Amygdala (tissue), 56 donors: ENCODE results near the gene CLIC2.
"Not testable (repeated sequence)": the region's sequence is repeated elsewhere in the genome, so short reads cannot be mapped to it uniquely, and the experiment has no call there.

ENCODE experiments used
- DNase-seq, 56 donors: peaks; one replicate each; lab custom pipeline; 2025; lab: John Stamatoyannopoulos, UW

CLIC2 gene

GRCh38 chrX:155334486-155335336, at the start of gene CLIC2:
CLIC2 (minus strand) TSS chrX:155334614; CDS start chrX:155334427, 187 bp downstream.
- DNase-seq = no peak

DNA sequence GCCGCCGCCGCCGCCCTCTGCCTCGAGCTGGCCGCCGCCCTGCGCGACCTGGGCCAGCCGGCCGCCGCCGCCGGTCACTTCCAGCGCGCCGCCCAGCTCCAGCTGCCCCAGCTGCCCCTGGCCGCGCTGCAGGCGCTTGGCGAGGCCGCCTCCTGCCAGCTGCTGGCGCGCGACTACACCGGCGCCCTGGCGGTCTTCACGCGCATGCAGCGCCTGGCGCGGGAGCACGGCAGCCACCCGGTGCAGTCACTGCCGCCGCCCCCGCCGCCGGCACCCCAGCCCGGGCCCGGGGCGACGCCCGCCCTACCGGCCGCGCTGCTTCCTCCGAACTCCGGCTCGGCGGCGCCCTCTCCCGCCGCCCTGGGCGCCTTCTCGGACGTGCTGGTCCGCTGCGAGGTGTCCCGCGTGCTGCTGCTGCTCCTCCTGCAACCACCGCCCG, 48.1 kb upstream of the CLIC2 start:
- not testable (repeated sequence) for DNase-seq

DNA sequence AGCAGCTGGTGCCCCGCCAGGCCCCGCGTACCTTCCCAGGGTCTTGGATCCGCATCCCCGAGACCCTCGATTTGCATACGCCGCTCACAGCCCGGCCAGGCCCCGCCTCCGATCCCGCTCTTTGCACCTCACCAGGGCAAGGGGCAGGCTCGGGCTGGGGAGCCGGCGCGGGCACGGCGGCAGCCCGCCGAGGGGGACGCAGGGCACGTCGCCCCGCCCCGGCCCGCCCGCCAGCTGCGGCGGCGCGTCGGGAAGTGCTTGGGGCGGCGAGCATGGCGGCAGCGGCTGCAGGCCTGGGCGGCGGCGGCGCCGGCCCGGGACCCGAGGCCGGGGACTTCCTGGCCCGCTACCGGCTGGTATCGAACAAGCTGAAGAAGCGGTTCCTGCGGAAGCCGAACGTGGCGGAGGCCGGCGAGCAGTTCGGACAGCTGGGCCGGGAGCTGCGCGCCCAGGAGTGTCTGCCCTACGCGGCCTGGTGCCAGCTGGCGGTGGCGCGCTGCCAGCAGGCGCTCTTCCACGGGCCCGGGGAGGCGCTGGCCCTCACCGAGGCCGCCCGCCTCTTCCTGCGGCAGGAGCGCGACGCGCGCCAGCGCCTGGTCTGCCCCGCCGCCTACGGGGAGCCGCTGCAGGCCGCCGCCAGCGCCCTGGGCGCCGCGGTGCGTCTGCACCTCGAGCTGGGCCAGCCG, 47.6 kb upstream of the CLIC2 start, which contains the start of gene F8A2:
TSS of gene F8A2 (plus strand) at position 253 of the 686 bp plus-strand sequence. CDS start at position 273, 20 bp downstream.
- not testable (repeated sequence) for DNase-seq

DNA sequence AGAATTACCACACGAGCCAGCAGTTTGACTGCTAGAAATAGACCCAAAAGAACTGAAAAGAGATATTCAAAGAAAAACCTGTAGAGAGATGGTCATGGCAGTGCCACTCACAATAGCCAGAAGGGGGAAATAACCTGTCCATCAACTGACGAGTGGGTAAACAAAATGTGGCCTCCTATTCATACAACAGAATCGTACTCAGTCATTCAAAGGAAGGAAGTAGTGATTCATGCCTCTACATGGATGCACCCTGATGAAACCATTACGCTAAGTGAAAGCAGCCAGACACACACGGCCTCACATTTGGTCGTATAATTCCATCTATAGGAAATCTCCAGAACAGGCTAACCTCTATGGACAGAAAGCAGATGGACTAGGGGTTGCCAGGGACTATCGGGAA, 45.4 kb upstream of the CLIC2 start:
- DNase-seq = not testable (repeated sequence)

GRCh38 chrX:155373777-155374458, 39.5 kb upstream of the CLIC2 start:
- not testable (repeated sequence) for DNase-seq

GRCh38 chrX:155363712-155364111, 29.3 kb upstream of the CLIC2 start:
- DNase-seq = not testable (repeated sequence)

- DNase-seq = not testable (repeated sequence)
These were observed 15.0 kb upstream of the CLIC2 start for GRCh38 chrX:155349448-155349847.

- DNase-seq = not testable (repeated sequence)
These were observed 11.3 kb upstream of the CLIC2 start for GRCh38 chrX:155345689-155346088.

GRCh38 chrX:155335337-155335712, 911 bp upstream of the CLIC2 start:
- not testable (repeated sequence) for DNase-seq

DNA sequence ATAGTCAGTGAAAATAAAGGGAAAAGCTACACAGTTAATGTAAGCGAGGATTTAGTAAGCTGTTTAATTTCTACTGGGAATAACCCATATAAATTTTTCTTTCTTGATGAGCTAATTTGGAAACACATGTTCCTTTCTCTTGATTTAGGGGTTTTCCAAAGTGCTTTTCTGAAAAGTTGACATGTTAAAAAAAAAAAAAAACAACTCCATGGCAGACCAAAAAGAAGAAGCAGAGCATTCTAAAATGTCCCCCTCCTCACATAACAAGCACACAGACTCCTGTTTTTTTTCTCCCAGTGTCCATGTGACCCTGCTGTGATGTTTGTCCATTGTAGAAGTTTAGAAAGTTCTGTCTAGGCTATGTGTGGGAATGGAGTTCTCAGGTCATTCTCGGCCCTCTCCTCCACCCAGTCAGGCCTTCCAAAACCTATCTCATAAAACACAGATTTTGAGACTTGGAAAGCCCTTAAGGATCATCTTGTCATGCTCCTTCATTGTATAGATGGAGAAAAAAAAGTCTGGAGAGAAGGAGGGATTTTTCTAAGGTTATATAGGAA, 792 bp downstream of the CLIC2 start:
- DNase-seq = no peak

DNA sequence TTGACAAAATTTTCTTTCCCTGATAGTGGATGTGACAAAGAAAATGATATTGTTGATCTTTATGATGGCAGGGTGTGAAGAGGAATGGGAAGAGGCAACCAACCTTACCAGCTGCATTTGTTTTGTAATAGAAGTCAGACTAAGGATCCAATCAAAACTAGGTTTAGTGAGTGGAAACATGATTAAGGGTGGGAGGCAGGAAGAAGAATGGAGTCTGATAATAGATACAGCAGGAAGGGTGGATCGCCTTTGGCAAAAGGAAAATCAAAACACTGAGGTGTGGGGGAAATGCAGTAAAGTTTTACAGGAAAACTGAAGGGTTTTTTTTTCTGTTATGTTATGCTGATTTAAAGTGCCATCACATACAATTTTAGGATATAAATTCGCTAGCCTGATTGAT, 3.4 kb downstream of the CLIC2 start:
- DNase-seq = no peak

DNA sequence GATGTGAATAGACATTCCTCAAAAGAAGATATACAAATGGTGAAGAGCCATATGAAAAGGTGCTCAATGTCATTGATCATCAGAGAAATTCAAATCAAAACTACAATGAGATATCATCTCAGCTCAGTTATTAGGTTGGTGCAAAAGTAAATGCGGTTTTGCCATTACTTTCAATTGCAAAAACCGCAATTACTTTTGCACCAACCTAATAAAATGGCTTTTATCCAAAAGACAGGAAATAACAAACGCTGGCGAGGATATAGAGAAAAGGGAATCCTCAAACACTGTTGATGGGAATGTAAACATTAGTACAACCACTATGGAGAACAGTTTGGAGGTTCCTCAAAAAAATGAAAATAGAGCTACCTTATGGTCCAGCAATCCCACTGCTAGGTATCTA, 5.1 kb downstream of the CLIC2 start:
- no peak for DNase-seq

DNA sequence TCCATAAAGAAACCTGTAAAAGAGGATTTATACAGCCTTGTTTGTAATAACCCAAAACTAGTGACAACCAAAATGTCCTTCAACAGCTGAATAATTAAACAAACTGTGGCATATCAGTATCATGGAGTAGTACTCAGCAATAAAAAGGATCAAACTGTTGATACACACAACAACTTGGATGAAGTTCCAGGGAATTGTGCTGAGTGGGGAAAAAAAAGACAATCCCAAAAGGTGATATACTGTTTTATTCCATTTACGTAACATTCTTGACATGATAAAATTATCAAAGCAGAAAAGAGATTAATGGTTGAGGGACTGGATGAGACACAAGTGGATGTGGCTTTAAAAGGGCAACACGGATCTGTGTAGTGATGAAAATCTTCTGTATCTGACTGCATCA, 7.8 kb downstream of the CLIC2 start:
- DNase-seq = no peak

DNA sequence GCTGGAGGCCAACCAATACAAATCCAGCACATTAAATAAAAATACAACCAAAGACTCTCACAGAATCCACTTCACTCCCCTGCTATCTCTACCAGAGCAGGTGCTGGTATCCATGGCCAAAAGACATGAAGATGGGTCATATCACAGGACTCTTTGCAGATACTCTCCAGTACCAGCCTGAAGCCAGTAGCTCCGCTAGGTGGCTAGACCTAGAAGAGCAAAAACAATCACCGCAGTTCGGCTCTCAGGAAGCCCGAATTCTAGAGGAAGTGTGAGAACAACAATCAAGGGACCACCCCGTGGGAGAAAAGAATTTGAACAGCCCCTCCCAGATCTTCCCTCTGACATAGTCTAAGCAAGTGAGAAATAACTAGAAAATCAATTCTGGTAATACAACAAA, 20.2 kb downstream of the CLIC2 start:
- no peak for DNase-seq

- no peak for DNase-seq
These were observed 20.6 kb downstream of the CLIC2 start for GRCh38 chrX:155313766-155314165.

DNA sequence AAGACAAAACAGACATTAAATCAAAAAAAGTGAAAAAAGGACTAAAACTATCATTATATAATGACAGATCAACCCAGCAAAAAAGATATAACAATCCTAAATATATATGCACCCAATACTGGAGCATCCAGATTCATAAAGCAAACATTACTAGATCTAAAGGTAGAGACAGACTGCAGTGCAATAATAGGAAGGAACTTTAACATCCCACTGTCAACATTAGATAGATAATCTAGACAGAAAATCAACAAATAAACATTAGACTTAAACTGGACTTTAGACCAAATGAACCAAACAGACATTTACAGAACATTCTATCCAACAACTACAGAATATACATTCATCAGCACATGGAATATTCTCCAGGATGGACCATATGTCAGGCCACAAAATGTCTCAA, 40.6 kb downstream of the CLIC2 start:
- DNase-seq = no peak

DNA sequence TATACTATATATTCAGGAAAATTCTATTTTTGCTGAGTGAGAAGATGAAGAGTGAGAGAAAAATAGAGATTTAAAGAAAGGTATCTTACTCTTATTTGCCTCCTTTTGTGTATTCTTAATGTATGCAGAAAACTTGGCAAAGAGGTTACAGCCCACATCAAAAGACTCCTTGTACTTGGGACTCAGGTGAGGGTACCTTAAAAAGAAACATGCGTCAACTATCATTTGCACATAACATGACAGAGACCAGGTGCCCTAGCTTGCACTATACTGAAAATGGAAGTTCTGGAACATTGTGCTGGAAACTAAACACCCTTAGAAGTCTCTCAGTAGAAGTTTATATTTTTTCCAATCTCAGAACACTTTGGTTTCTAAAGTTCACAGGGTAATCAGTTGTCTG, 54.5 kb downstream of the CLIC2 start:
- no peak for DNase-seq

DNA sequence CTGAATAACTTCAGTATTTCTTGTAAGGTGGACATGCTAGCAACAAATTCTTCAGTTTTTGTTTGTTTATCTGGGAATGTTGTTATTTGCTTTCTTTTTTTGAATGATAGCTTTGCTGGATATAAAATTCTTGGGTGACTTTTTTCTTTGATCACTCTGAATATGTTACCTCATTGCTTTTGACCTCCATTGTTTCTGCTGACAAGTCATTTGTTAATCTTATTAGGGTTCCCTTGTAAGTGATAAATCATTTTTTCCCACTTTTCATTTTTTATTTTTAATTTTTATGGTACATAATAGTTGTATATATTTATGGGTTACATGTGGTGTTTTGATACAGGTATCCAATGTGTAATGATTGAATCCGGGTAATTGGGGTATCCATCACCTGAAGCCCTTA, 63.4 kb downstream of the CLIC2 start:
- DNase-seq = no peak

GRCh38 chrX:155267995-155268394, 66.4 kb downstream of the CLIC2 start:
- not testable (repeated sequence) for DNase-seq

DNA sequence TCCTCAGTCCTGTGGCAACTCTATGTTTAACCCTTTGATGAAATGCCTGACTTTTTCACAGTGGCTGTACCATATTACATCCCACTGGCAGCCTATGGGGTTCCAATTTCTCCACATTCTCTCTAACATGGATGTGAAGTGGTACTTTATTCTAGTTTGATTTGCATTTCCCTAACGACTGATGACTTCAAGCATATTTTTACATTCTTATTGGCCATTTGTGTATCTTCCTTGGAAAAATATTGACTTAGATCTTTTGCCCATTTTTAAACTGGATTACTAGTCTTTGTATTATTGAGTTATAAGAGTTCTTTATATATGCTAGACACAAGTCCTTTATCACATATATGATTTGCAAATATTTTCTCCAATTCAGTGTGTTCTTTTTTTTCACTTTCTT, 68.0 kb downstream of the CLIC2 start:
- no peak for DNase-seq
